GM12874 (cell line): ENCODE data around the gene TOMM5.

Source experiments
- TF ChIP-seq, protein P1 (sequence below): IDR thresholded peaks from 2 replicates; pipeline ENCODE4 v1.5.1; 2011; ENCODE audit warnings: low read depth, mild to moderate bottlenecking, control low read depth, low read length, moderate library complexity; ENCODE audit not compliant: insufficient read depth

Gene TOMM5

DNA sequence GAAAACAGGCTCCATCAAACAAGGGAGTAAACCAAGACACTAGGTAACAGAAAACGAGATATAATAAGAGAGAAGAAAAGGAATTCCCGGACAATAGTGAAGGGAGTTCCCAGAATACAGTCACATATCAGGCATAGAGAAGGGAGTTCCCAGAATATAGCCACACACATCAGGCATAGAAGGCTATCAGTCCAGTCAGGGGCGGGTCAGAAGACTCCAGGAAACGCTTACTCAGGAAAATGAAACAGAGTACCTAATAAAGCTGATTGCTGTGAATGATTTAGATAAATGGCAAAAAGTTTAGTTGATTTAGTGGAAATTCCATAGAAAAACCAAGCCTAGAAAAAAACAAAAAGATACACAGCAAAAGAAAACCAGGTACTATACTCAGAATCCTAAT is 4.9 kb downstream of the TOMM5 start:
- TF ChIP-seq, protein P1, sequence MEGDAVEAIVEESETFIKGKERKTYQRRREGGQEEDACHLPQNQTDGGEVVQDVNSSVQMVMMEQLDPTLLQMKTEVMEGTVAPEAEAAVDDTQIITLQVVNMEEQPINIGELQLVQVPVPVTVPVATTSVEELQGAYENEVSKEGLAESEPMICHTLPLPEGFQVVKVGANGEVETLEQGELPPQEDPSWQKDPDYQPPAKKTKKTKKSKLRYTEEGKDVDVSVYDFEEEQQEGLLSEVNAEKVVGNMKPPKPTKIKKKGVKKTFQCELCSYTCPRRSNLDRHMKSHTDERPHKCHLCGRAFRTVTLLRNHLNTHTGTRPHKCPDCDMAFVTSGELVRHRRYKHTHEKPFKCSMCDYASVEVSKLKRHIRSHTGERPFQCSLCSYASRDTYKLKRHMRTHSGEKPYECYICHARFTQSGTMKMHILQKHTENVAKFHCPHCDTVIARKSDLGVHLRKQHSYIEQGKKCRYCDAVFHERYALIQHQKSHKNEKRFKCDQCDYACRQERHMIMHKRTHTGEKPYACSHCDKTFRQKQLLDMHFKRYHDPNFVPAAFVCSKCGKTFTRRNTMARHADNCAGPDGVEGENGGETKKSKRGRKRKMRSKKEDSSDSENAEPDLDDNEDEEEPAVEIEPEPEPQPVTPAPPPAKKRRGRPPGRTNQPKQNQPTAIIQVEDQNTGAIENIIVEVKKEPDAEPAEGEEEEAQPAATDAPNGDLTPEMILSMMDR: no peak

DNA sequence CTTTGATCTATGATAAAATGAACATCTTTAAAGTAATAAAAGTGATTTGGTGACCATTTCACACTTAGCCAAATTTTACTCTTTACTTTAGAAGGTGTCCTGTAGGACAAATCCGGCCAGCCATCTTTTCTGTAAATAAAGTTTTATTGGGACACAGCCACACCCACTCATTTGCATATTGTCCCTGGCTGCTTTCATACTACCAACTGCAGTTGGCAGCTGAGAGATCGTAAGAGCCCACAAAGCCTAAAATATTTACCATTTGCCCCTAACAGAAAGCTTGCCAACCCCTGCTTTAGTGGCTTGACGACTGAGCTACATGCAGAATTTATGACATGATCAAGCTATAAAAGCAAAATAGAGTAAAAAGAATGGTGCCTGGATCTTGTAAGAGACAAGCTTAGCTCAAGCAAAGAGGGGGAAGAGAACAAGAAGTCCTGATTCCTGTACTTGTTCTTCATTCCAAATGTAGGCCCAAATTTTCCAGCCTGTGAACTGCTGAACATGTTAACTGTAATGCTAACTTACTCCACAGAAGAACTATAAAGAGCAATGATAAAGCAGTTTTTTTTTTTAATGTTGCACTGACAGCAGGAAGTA is 8.8 kb downstream of the TOMM5 start:
- TF ChIP-seq, protein P1: no peak

DNA sequence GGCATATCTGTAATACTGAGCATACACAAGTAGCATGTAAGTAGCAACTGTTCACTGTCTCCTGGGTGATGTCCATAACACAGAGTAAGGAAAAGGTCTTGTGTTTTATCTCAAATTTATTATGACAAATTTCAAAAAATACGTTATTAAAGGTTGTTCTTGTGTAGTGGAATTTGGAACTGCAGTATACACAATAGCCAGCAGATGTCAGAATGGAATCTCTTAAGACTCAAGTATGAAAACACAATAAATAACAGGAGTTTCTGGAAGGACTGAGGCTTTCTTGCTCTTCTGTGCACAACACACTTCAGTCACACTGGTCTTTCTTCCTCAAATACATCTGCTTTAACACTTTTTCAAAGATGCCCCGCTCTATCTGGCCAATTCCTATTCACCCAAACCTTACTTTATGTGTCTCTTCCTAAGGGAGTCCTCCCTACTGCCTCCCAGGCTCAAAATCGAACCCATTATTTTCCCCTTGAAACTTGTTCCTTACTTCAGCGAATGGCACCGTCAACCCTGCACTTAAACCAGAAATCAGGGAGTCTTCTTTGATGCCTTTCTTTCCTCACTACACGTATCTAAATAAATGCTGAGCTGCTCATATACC is 9.7 kb downstream of the TOMM5 start:
- TF ChIP-seq, protein P1: peak; percentile 38; the same call in 1 of the 2 replicates

DNA sequence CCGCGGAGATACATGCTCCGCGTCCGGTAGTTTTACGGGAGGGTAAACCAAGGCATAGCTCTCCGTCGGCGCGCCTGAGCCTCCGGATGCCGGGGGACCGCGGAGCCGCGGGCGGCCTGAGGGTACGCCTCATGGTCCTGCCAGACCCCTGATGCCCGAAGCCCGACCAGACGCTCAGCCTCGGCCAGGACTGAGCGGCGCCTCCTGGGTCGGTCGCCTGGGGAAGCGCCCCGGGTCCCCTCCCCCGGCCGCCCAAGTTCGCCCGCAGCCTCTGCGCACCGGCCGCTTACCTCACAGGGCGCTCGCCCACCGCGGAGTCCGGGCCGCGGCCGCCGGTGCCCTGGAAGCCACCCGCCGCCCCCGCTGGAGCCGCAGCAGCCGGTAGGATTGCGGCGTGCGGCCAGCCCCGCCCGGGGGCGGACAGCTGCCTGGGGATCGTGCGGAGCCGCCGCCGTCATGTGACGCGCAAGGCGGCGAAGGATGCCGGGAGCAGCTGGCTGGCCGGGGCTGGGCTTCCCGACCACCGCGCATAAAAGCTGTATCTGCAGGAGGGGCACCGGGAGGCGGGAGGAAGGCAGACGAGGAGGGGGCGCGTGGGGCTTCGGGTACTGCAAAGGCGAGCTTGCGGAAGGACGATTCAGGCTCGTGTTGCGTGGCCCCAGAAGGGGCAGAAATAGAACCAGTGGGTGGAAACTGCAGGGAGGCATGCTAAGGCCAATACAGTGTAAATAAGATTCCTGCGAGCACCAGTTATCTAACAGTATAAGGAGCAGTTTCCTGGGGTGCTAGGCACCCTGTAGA is 16.3 kb downstream of the TOMM5 start, which contains the start of gene FBXO10:
FBXO10 (minus strand) TSS at position 460 of the 801 bp plus-strand sequence. CDS start 34,612 bp downstream, outside the sequence.
- TF ChIP-seq, protein P1: no peak

DNA sequence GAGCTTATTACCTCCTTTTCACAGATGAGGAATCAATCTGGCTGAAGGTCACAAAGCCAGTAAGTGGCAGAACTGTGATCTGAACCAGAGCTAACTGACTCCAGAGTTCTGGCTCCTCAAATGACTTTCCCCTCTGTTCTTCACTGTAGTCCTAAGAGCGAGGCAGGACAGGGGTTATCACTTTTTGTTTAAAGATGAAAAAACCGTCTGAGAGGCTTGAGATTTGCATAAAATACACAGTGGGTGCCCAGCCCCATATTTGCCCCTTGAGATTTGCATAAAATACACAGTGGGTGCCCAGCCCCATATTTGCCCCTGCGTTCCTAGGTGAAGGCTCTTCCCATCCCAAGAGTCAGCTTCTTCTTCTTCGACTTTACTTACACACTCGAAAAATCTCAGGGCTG is 16.9 kb downstream of the TOMM5 start:
- TF ChIP-seq, protein P1: no peak

DNA sequence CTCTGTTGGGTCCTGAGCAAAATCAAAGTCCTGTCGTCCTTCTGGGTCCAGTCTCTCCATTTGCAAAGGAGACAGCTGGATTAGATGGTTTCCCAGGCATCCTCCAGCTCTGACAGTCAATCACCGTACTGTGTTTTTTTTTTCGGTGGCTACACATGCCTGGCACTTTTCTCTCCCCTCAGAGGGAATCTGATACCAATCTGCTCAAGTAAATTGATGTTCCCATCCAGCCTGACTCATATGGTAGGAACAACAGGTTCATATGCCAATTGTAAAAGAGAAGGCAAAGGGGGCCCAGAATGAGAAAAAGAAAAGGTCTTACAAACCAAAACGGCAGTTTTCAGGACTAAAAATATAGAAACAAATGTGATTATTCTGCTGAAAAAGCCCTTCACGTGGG is 17.4 kb downstream of the TOMM5 start:
- TF ChIP-seq, protein P1: no peak

DNA sequence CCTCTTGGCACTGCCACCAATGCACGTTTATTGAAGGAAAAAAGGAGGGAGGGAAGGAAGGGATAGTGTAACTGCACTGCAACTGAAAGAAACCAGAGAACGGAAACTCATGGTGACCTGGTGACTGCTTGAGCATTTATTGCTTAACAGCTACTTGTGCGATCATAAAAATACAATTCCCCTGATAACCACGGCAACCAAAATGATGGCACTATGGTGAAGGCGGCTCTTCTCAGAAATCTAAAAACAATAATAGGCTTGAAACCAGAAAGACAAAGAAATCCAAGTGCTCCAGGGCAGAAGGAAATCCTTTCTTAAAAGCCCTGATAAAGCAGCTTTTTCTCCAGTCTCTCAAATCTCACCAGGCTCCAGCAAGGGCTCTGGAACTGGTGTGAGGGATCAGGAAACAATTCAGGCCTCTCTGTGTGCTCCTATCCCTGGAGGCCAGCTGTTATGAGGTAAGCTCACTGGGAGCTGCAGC is 18.1 kb downstream of the TOMM5 start:
- TF ChIP-seq, protein P1: no peak
